ENCODE measurements around the gene KCNK3. TPM values are rescaled to one million over a fixed set of nuclear protein-coding genes. Genes with fewer than 3 reads are reported as not detected.

KCNK3 gene
- total and polyA plus RNA-seq, 10 of the 15 experiments (the other 5 are each of a cell fraction or from before 2014, with no cell fraction given), result 0.13 TPM; not detected in 9

- Histone ChIP-seq H3K27ac (ENCODE audit: control insufficient read depth, insufficient read depth) (no peak overlapping the region), H3K9ac (ENCODE audit: control insufficient read depth, insufficient read depth, low read length) (no peak overlapping the region), H3K4me1 (ENCODE audit: control insufficient read depth, insufficient read depth, low read length) (no peaks in the 10 kb centered on the region), H3K36me3 (ENCODE audit: control insufficient read depth in 2 of 2, insufficient read depth in 2 of 2, low read length in 1 of 2) (no peaks in the 10 kb centered on the region), H3K27me3 (replicated peaks in 1 of 2; ENCODE audit: control insufficient read depth in 2 of 2, insufficient read depth in 2 of 2, low read length in 1 of 2) (peaks cover 0 to 2% of the 10 kb centered on the region in 2 experiments; a peak in 2 of 4 replicates), H4K20me1 (ENCODE audit: control insufficient read depth, insufficient read depth) (no peaks in the 10 kb centered on the region), H3K4me2 (ENCODE audit: control insufficient read depth, insufficient read depth) (no peak overlapping the region), H3K4me3 (no peak overlapping the region), H2AFZ (ENCODE audit: control insufficient read depth, low read depth, low read length) (no peak overlapping the region), H3K9me3 (replicated peaks; ENCODE audit: control insufficient read depth, insufficient read depth, low read length) (no peaks in the 10 kb centered on the region), H3K79me2 (ENCODE audit: control insufficient read depth, insufficient read depth, low read length) (no peaks in the 10 kb centered on the region)
- TF ChIP-seq YY1 (IDR thresholded peaks at IDR 0.05; ENCODE audit: low read depth, low read length) (no peak), ASH2L (IDR thresholded peaks at IDR 0.05; ENCODE audit: borderline replicate concordance, low read depth) (no peak), NRF1 (conservative IDR thresholded peaks at IDR 0.05; ENCODE audit: low read depth, low read length) (no peak), ZNF384 (IDR thresholded peaks at IDR 0.05; ENCODE audit: borderline replicate concordance, low read depth, low read length) (no peak), WRNIP1 (IDR thresholded peaks at IDR 0.05; ENCODE audit: borderline replicate concordance, low read depth, low read length) (no peak), BCLAF1 (IDR thresholded peaks at IDR 0.05) (no peak), JUND (IDR thresholded peaks at IDR 0.05; ENCODE audit: low read depth, low read length) (no peak), ELK1 (IDR thresholded peaks at IDR 0.05; ENCODE audit: low read depth, low read length) (no peak), RAD51 (IDR thresholded peaks at IDR 0.05) (no peak)
- SMC1A ChIA-PET (ENCODE audit: uncharacterized antibody, unreplicated experiment), result interaction anchor here (1.1 kb wide), 1 partner anchor 40 kb away, joined by 4 read pairs; no protein-coding TSS in a partner anchor
- intact Hi-C loops (cut with micrococcal nuclease; ENCODE audit: unreplicated experiment) (no loop called here), in situ Hi-C loops (cut with MboI) (no loop called here)
- no peak for DNase-seq (ENCODE audit: low read depth, low spot score)
- no peak for FAIRE-seq
- RAD21 ChIA-PET (ENCODE audit: unreplicated experiment), result no interaction called here
- CTCF ChIA-PET, result interaction anchor here (0.6 kb wide), 1 partner anchor 12 kb away, joined by 3 read pairs; no protein-coding TSS in a partner anchor
- BruUV-seq (replicated peaks), result no TSS peak
- 43% methylated on average over 6 of the region's 6 CpGs for WGBS (ENCODE audit: insufficient coverage, insufficient replicate concordance, low lambda C conversion rate, missing lambda C conversion rate)
- ATAC-seq, result no peak
- POLR2A ChIA-PET, result no interaction called here
Measured at GRCh38 chr2:26646986-26647672, 45.4 kb upstream of the KCNK3 start.
